Measurements from ENCODE around the gene SERBP1. TPM values are rescaled to one million over a fixed set of nuclear protein-coding genes. Genes with fewer than 3 reads are reported as not detected.

SERBP1 gene
- total RNA-seq, 1 donor from 2014 or later, result 214 TPM

GRCh38 chr1:67367370-67368045 lies 62.7 kb downstream of the SERBP1 start:
- H3K9me3 ChIP-seq (ENCODE audit: insufficient read depth, low read depth, low read length), result no peaks in the 10 kb centered on the region
- no peaks in the 10 kb centered on the region for H3K27me3 ChIP-seq (ENCODE audit: insufficient read depth, low read length)
- no peaks in the 10 kb centered on the region for H3K9me3 Mint-ChIP-seq (ENCODE audit: unreplicated experiment)
- no peak overlapping the region for H3K4me2 ChIP-seq (ENCODE audit: low read length)
- no peaks in the 10 kb centered on the region for H3K79me2 ChIP-seq (ENCODE audit: insufficient read depth, low read length)
- H3K36me3 ChIP-seq (ENCODE audit: insufficient read depth, low read length), result no peaks in the 10 kb centered on the region
- DNase-seq (ENCODE audit: low read depth) (no peak), FAIRE-seq (no peak)
- H2AFZ ChIP-seq (ENCODE audit: low read depth, low read length), result no peak overlapping the region
- no peak for TF ChIP-seq CTCF (IDR thresholded peaks at IDR 0.05; ENCODE audit: insufficient read depth, low read depth, low read length)
- no peak for TF ChIP-seq EZH2 (IDR thresholded peaks at IDR 0.05; ENCODE audit: insufficient read depth, low read length)
- H3K4me3 ChIP-seq (ENCODE audit: insufficient read depth, low read depth, low read length), result no peak overlapping the region
- H3K27ac ChIP-seq (ENCODE audit: low read depth, low read length), result no peak overlapping the region
- H3K4me3 Mint-ChIP-seq (ENCODE audit: unreplicated experiment), result no peak overlapping the region
- no peak overlapping the region for H3K27ac Mint-ChIP-seq (ENCODE audit: unreplicated experiment)
- H3K9ac ChIP-seq (ENCODE audit: low read length), result no peak overlapping the region
- no peaks in the 10 kb centered on the region for H3K4me1 ChIP-seq (ENCODE audit: insufficient read depth, low read length)
- no peaks in the 10 kb centered on the region for H3K36me3 Mint-ChIP-seq (ENCODE audit: low read depth, unreplicated experiment)
- H3K4me1 Mint-ChIP-seq (ENCODE audit: low read depth, unreplicated experiment), result peaks cover 6% of the 10 kb centered on the region
- H4K20me1 ChIP-seq (ENCODE audit: insufficient read depth, low read length), result no peaks in the 10 kb centered on the region
- H3K27me3 Mint-ChIP-seq (ENCODE audit: low read depth, unreplicated experiment), result no peaks in the 10 kb centered on the region

GRCh38 chr1:67361641-67362040 lies 68.6 kb downstream of the SERBP1 start:
- no peak for FAIRE-seq
- Histone ChIP-seq H3K27me3 (ENCODE audit: insufficient read depth, low read length) (no peaks in the 10 kb centered on the region), H3K36me3 (ENCODE audit: insufficient read depth, low read length) (no peaks in the 10 kb centered on the region), H3K27ac (ENCODE audit: low read depth, low read length) (no peak overlapping the region), H3K79me2 (ENCODE audit: insufficient read depth, low read length) (no peaks in the 10 kb centered on the region), H3K9me3 (ENCODE audit: insufficient read depth, low read depth, low read length) (no peaks in the 10 kb centered on the region), H3K4me2 (ENCODE audit: low read length) (no peak overlapping the region), H2AFZ (ENCODE audit: low read depth, low read length) (no peak overlapping the region), H3K9ac (ENCODE audit: low read length) (no peak overlapping the region), H4K20me1 (ENCODE audit: insufficient read depth, low read length) (no peaks in the 10 kb centered on the region), H3K4me1 (ENCODE audit: insufficient read depth, low read length) (no peaks in the 10 kb centered on the region), H3K4me3 (ENCODE audit: insufficient read depth, low read depth, low read length) (no peak overlapping the region)
- Mint-ChIP-seq H3K9me3 (ENCODE audit: unreplicated experiment) (no peaks in the 10 kb centered on the region), H3K36me3 (ENCODE audit: low read depth, unreplicated experiment) (no peaks in the 10 kb centered on the region), H3K27me3 (ENCODE audit: low read depth, unreplicated experiment) (no peaks in the 10 kb centered on the region), H3K4me1 (ENCODE audit: low read depth, unreplicated experiment) (no peaks in the 10 kb centered on the region), H3K4me3 (ENCODE audit: unreplicated experiment) (no peak overlapping the region), H3K27ac (ENCODE audit: unreplicated experiment) (no peak overlapping the region)
- TF ChIP-seq CTCF (IDR thresholded peaks at IDR 0.05; ENCODE audit: insufficient read depth, low read depth, low read length), result no peak
- no peak for TF ChIP-seq EZH2 (IDR thresholded peaks at IDR 0.05; ENCODE audit: insufficient read depth, low read length)
- no peak for DNase-seq (ENCODE audit: low read depth)

GRCh38 chr1:67359592-67359991 lies 70.6 kb downstream of the SERBP1 start:
- Histone ChIP-seq H3K4me3 (ENCODE audit: insufficient read depth, low read depth, low read length) (no peak overlapping the region), H3K9ac (ENCODE audit: low read length) (no peak overlapping the region), H2AFZ (ENCODE audit: low read depth, low read length) (no peak overlapping the region), H3K9me3 (ENCODE audit: insufficient read depth, low read depth, low read length) (no peaks in the 10 kb centered on the region), H3K36me3 (ENCODE audit: insufficient read depth, low read length) (no peaks in the 10 kb centered on the region), H3K27ac (ENCODE audit: low read depth, low read length) (no peak overlapping the region), H3K27me3 (ENCODE audit: insufficient read depth, low read length) (no peaks in the 10 kb centered on the region), H3K79me2 (ENCODE audit: insufficient read depth, low read length) (no peaks in the 10 kb centered on the region), H3K4me1 (ENCODE audit: insufficient read depth, low read length) (peaks cover 6% of the 10 kb centered on the region), H3K4me2 (ENCODE audit: low read length) (no peak overlapping the region), H4K20me1 (ENCODE audit: insufficient read depth, low read length) (no peaks in the 10 kb centered on the region)
- Mint-ChIP-seq H3K36me3 (ENCODE audit: low read depth, unreplicated experiment) (no peaks in the 10 kb centered on the region), H3K4me1 (ENCODE audit: low read depth, unreplicated experiment) (peaks cover 4% of the 10 kb centered on the region), H3K27ac (ENCODE audit: unreplicated experiment) (no peak overlapping the region), H3K9me3 (ENCODE audit: unreplicated experiment) (no peaks in the 10 kb centered on the region), H3K27me3 (ENCODE audit: low read depth, unreplicated experiment) (no peaks in the 10 kb centered on the region), H3K4me3 (ENCODE audit: unreplicated experiment) (no peak overlapping the region)
- DNase-seq (ENCODE audit: low read depth), result no peak
- no peak for TF ChIP-seq CTCF (IDR thresholded peaks at IDR 0.05; ENCODE audit: insufficient read depth, low read depth, low read length)
- TF ChIP-seq EZH2 (IDR thresholded peaks at IDR 0.05; ENCODE audit: insufficient read depth, low read length), result no peak
- no peak for FAIRE-seq

All from astrocyte (in vitro differentiated cells and primary cell).